ENCODE measurements around the gene HIF1A.

The HIF1A gene

GRCh38 chr14:61690982-61691381 lies 4.3 kb upstream of the HIF1A start:
- H3K27me3 ChIP-seq (ENCODE audit: insufficient read depth, low read length, poor library complexity): no peaks in the 10 kb centered on the region
- peaks cover 7% of the 10 kb centered on the region for H3K79me2 ChIP-seq (ENCODE audit: insufficient read depth, low read length)
- no peak overlapping the region for H3K4me2 ChIP-seq (ENCODE audit: insufficient read depth, low read length)
- no peak for ATAC-seq (ENCODE audit: insufficient read depth, low read depth)
- H2AFZ ChIP-seq (ENCODE audit: low read depth, low read length): no peak overlapping the region
- H3K36me3 ChIP-seq (ENCODE audit: insufficient read depth, low read length): no peaks in the 10 kb centered on the region; the same call in 1 of the 2 replicates
- no peak for DNase-seq
- no peak overlapping the region for H3K4me3 ChIP-seq (ENCODE audit: low read depth in 1 of 2, low read length in 2 of 2)
- H4K20me1 ChIP-seq (ENCODE audit: insufficient read depth, low read length): no peaks in the 10 kb centered on the region
- H3K9ac ChIP-seq (ENCODE audit: low read depth, low read length): no peak overlapping the region
- TF ChIP-seq EZH2 (IDR thresholded peaks at IDR 0.05; ENCODE audit: borderline replicate concordance, low read depth, low read length, severe bottlenecking): no peak
- H3K9me3 ChIP-seq (ENCODE audit: insufficient read depth, low read length, severe bottlenecking): no peaks in the 10 kb centered on the region
- H3K4me1 ChIP-seq (ENCODE audit: insufficient read depth, low read length): peaks cover 22% of the 10 kb centered on the region
- no peak overlapping the region for H3K27ac ChIP-seq (ENCODE audit: low read length)

- no peak for TF ChIP-seq EZH2 (IDR thresholded peaks at IDR 0.05; ENCODE audit: borderline replicate concordance, low read depth, low read length, severe bottlenecking)
- no peak for TF ChIP-seq CTCF (IDR thresholded peaks at IDR 0.05; ENCODE audit: borderline replicate concordance, extremely low read depth, low read length, poor library complexity, severe bottlenecking)
- no peak overlapping the region for H3K9ac ChIP-seq (ENCODE audit: low read depth, low read length)
Measured at GRCh38 chr14:61691495-61691894, 3.8 kb upstream of the HIF1A start.

GRCh38 chr14:61694039-61694438 lies 1.3 kb upstream of the HIF1A start:
- Histone ChIP-seq H3K9ac (ENCODE audit: low read depth, low read length) (no peak overlapping the region), H4K20me1 (ENCODE audit: insufficient read depth, low read length) (peaks cover 24% of the 10 kb centered on the region), H3K27ac (ENCODE audit: low read length) (no peak overlapping the region), H3K79me2 (ENCODE audit: insufficient read depth, low read length) (peaks cover 38% of the 10 kb centered on the region), H3K4me3 (ENCODE audit: low read depth in 1 of 2, low read length in 2 of 2) (no peak overlapping the region), H2AFZ (ENCODE audit: low read depth, low read length) (no peak overlapping the region; the same call in 1 of the 2 replicates), H3K27me3 (ENCODE audit: insufficient read depth, low read length, poor library complexity) (no peaks in the 10 kb centered on the region), H3K4me2 (ENCODE audit: insufficient read depth, low read length) (peak overlapping the region; percentile 87), H3K4me1 (ENCODE audit: insufficient read depth, low read length) (peaks cover 45% of the 10 kb centered on the region), H3K9me3 (ENCODE audit: insufficient read depth, low read length, severe bottlenecking) (no peaks in the 10 kb centered on the region), H3K36me3 (ENCODE audit: insufficient read depth, low read length) (no peaks in the 10 kb centered on the region; the same call in 1 of the 2 replicates)
- ATAC-seq (ENCODE audit: insufficient read depth, low read depth): no peak
- TF ChIP-seq EZH2 (IDR thresholded peaks at IDR 0.05; ENCODE audit: borderline replicate concordance, low read depth, low read length, severe bottlenecking) (no peak), CTCF (IDR thresholded peaks at IDR 0.05; ENCODE audit: borderline replicate concordance, extremely low read depth, low read length, poor library complexity, severe bottlenecking) (no peak)
- no peak for DNase-seq

More at GRCh38 chr14:61691495-61691894, 3.8 kb upstream of the HIF1A start:
- H3K79me2 ChIP-seq (ENCODE audit: insufficient read depth, low read length): peaks cover 12% of the 10 kb centered on the region
- no peaks in the 10 kb centered on the region for H3K9me3 ChIP-seq (ENCODE audit: insufficient read depth, low read length, severe bottlenecking)
- no peak overlapping the region for H2AFZ ChIP-seq (ENCODE audit: low read depth, low read length)
- H3K36me3 ChIP-seq (ENCODE audit: insufficient read depth, low read length): no peaks in the 10 kb centered on the region; the same call in 1 of the 2 replicates
- peaks cover 22% of the 10 kb centered on the region for H3K4me1 ChIP-seq (ENCODE audit: insufficient read depth, low read length)
- ATAC-seq (ENCODE audit: insufficient read depth, low read depth): no peak
- H3K4me3 ChIP-seq (ENCODE audit: low read depth in 1 of 2, low read length in 2 of 2): no peak overlapping the region
- H4K20me1 ChIP-seq (ENCODE audit: insufficient read depth, low read length): no peaks in the 10 kb centered on the region
- H3K27ac ChIP-seq (ENCODE audit: low read length): no peak overlapping the region
- no peak for DNase-seq
- H3K4me2 ChIP-seq (ENCODE audit: insufficient read depth, low read length): no peak overlapping the region
- no peaks in the 10 kb centered on the region for H3K27me3 ChIP-seq (ENCODE audit: insufficient read depth, low read length, poor library complexity)

- peak overlapping the region; percentile 79 for H3K4me2 ChIP-seq (ENCODE audit: insufficient read depth, low read length)
- H4K20me1 ChIP-seq (ENCODE audit: insufficient read depth, low read length): peaks cover 35% of the 10 kb centered on the region
- H3K79me2 ChIP-seq (ENCODE audit: insufficient read depth, low read length): peaks cover 56% of the 10 kb centered on the region
- H3K9me3 ChIP-seq (ENCODE audit: insufficient read depth, low read length, severe bottlenecking): no peaks in the 10 kb centered on the region
- H3K27me3 ChIP-seq (ENCODE audit: insufficient read depth, low read length, poor library complexity): no peaks in the 10 kb centered on the region
- DNase-seq (peak; percentile 64), ATAC-seq (ENCODE audit: insufficient read depth, low read depth) (peak; percentile 29)
- peak overlapping the region; percentile 63 for H2AFZ ChIP-seq (ENCODE audit: low read depth, low read length)
- H3K36me3 ChIP-seq (ENCODE audit: insufficient read depth, low read length): no peaks in the 10 kb centered on the region; the same call in 1 of the 2 replicates
- peak overlapping the region; percentile 86 for H3K9ac ChIP-seq (ENCODE audit: low read depth, low read length)
- H3K4me3 ChIP-seq (ENCODE audit: low read depth in 1 of 2, low read length in 2 of 2): peak overlapping the region; percentile 42 to 62
- TF ChIP-seq EZH2 (IDR thresholded peaks at IDR 0.05; ENCODE audit: borderline replicate concordance, low read depth, low read length, severe bottlenecking) (no peak), CTCF (IDR thresholded peaks at IDR 0.05; ENCODE audit: borderline replicate concordance, extremely low read depth, low read length, poor library complexity, severe bottlenecking) (no peak)
- H3K4me1 ChIP-seq (ENCODE audit: insufficient read depth, low read length): peaks cover 55% of the 10 kb centered on the region
- H3K27ac ChIP-seq (ENCODE audit: low read length): peak overlapping the region; percentile 79
Measured at GRCh38 chr14:61695695-61696527, 598 bp downstream of the HIF1A start.
